NCI-H2196 treated with DMSO at 0.1 percent for 48 hours (cell line): ENCODE results near the gene PTPN1.
"Not testable (repeated sequence)": the region's sequence is repeated elsewhere in the genome, so short reads cannot be mapped to it uniquely, and the experiment has no call there.

Source experiments
- DNase-seq: peaks from one replicate; lab custom pipeline; 2025; ENCODE audit not compliant: unreplicated experiment; lab: John Stamatoyannopoulos, UW

PTPN1 gene

DNA sequence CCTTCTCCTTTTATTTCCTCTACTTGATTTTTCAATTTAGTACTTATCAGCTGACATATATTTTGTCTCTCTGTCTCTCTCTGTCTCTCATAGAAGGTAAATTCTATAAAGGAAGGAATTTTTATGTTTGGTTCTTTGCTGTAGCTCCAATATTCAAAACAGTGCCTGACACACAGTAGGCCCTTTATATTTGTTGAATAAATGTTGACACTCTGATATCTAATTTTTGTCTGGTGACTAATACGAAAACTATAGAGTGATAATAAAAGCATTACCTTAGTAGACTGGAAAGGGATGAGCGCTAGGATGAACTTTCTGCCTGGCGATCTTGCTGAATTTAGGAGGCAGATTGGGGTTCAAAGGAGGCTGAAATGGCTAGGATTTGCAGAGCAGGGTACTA, 42.8 kb downstream of the PTPN1 start:
- DNase-seq: no peak

DNA sequence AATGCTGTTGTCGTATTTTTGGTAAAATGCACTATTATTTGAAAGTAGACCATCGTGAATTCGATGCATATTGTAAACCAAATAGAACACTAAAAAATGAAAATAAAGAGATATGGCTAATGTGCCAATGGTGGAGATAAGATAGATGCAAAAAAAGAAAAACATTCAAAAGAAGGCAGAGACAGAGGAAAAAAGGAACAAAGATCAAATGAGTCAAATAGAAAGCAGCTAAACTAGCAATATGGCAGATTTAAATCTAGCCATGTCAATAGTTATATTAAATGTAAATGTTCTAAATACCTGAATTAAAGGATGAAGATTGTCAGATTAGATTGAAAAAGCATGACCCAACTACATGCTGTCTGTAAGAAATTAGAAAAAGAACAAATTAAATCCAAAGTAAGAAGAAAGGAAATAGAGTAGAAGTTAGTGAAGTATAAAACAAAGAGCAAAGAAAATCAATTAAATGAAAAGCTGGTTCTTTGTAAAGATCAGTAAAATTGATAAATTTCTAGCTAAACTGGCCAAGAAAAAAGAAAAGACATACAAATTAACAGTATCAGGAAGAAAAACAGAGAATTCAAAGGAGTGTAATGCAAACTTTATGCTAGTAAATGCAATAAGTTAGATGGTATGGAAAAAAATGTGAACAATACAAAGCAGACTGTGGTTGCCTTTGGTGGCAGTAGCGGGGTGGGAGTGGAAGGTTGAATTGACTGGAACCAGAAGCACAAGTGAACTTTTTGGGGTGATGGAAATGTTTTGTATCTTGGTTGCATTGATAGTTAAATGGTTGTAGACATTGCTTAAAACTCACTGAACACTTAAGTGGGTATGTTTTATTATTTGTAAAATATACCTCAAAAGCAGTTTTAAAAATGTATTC, 44.8 kb downstream of the PTPN1 start:
- DNase-seq: no peak

- no peak for DNase-seq
Observed at GRCh38 chr20:50555662-50556061, 45.5 kb downstream of the PTPN1 start.

DNA sequence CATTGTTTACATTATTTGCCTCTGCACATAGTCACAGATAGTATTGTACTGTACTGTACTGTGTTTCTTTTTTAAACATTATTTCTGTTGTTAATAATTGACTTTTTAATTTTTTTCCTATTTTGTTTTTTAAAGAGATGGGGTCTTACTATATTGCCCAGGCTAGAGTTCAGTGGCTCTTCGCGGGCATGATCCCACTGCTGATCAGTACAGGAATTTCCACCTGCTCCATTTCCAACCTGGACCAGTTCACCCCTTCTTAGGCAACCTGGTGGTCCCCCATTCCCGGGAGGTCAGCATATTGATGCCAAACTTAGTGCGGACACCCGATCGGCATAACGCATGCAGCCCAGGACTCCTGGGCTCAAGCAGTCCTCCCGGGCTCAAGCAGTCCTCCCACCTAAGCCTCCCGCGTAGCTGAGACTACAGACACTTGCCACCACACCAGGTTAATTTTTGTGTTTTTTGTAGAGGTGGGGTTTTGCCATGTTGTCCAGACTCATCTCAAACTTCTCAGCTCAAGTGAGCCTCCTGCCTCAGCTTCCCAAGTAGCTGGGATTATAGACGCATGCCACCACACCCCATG, 47.5 kb downstream of the PTPN1 start:
- no peak for DNase-seq

- DNase-seq: no peak
Observed at GRCh38 chr20:50558483-50558925, 48.3 kb downstream of the PTPN1 start.

GRCh38 chr20:50559149-50559548, 49.0 kb downstream of the PTPN1 start:
- DNase-seq: no peak

DNA sequence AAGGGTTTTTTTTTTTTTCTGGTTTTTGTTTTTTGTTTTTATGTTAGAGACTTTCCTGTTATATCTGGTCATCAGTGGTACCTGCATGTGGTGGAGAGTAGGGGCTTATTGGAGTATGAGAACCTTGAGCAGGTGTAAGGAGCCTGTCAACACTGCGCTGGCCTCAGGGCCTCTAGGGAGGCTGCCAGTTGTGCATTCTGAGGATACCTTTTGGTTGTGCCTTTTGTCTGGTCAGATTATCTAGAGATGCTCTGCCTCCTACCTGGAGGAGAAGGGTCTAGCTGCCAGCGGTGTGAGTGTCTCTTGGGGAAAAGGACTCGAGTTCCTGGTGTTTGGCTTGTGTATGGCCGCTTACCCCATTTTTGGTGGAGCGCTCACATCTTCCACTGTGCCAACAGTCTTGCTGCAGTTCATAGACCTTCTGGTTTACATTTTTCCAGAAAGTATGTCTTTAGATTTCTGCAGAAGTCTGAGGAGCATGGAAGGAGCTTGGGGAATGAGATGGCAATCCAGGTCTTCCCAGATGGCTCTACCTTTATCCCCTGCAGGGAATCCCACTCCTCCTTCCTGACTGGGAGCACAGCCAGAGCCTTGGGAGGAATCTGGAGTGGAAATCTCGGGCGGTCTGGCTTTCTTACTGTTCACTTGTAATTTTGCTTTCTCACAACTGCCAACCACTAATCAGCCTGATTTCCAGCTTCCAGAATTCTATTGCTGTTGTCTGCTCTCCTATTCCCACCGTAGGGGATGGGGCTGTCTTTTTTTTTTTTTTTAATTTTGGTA, 49.9 kb downstream of the PTPN1 start:
- no peak for DNase-seq

- DNase-seq: no peak
Observed at GRCh38 chr20:50560867-50561266, 50.7 kb downstream of the PTPN1 start.

DNA sequence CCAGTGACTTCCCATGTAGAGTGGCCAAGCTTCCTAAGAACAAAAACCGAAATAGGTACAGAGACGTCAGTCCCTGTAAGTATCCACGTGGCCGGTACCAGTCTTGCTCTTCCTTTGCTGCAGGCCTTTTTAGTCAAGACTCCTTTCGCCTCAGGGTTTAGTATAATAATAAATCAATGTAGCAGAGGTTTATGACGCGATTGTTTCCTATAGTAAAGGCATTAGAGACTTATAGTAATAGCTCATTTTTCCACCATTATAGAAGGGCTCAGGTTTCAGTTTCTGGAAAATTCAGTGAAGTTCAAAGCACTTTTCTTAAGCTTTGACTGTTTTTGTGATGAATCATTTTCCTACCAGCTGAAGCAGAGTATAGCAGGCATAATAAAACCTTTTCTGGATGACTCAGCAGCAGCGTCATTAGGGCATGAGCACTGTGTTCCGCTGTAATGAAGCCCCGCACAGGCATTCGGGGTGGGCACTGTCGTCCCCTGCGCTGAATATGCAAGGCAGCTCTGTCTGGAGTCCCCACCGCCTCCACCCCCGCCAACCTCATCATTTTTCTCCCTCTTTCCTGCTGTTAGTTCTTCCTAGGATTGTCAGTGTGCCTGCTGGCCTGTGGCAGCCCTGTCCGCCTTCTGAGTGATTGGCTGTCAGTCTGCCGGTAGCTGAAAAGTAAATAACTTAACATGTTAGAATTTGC, 51.3 kb downstream of the PTPN1 start:
- DNase-seq: no peak

DNA sequence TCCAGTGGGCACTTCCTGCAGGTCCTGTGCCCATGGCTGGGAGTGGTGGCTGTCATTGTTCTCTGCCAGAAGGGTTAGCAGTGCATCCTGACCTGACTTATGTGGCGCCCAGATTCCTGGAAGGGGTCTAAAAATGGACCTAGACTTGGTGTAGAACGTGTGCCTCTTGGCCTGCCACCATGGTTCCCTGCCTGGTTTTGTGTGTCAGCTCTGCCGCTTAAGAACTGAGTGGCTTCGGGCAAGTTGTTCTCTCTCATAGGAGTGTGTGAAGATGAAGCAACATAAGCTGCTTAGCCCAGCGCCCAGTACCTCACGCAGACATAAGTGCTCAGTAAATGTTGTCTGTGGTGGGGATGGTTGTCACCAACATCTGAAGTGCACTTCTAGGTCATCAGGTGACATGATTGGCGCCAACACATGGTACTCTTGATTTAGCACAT, 52.1 kb downstream of the PTPN1 start:
- no peak for DNase-seq

GRCh38 chr20:50563133-50563944, 53.2 kb downstream of the PTPN1 start:
- DNase-seq: no peak

GRCh38 chr20:50565383-50565782, 55.2 kb downstream of the PTPN1 start:
- DNase-seq: no peak

GRCh38 chr20:50565871-50566270, 55.7 kb downstream of the PTPN1 start:
- no peak for DNase-seq

DNA sequence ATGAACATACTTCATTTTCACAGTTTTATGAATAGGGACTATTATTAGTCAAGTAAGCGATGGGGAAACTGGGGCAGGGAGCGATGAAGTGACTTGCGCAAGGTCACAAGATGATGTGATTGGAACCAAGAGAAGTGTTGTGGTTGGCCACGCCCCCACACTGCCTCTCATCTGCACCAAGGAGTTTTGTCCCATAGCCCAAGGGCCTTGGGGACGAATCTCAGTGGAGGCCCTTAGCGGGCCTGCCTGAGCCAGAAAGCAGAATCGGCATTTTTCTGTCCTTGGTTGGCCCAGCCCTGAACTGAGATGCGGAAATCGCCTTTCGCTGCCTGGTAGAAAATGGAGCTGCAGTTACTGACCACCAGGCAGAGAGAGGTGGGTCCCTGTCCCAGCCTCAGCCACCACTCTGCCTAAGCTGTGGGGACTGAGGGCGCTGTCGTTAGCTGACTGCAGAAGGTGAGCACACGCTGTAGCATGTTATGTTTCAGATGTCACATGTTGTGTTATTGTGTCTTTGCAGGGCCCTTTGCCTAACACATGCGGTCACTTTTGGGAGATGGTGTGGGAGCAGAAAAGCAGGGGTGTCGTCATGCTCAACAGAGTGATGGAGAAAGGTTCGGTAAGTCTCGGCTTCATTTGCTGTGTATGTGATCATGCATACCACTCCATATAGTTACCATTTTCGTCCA, 57.8 kb downstream of the PTPN1 start:
- DNase-seq: no peak

DNA sequence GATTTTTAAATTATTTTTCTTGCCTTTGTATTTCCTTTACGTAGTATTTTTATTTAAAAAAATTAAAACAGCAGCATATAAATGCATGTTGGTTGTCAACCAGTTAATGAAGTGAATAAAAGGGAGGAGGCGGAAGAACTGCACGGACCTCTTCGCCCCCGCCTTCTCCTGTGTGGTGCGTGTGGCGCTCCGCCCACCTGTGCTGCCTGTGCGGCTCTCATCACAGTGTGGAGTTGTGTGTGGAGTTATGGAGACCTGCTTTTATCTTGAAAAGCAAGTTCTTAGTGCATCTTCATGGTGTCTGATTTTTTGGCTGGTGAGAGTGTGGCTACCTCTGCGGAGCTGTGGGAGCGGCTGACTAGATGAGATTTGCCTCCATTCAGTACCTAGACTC, 58.4 kb downstream of the PTPN1 start:
- no peak for DNase-seq

GRCh38 chr20:50569487-50569863, 59.3 kb downstream of the PTPN1 start:
- not testable (repeated sequence) for DNase-seq

GRCh38 chr20:50569864-50570836, 60.0 kb downstream of the PTPN1 start:
- DNase-seq: no peak

- DNase-seq: no peak
Observed at GRCh38 chr20:50571466-50571865, 61.3 kb downstream of the PTPN1 start.
